DMS153 treated with DMSO at 0.1 percent for 48 hours (cell line): ENCODE measurements around the gene MARCKS.

Experiments used
- DNase-seq: peaks from one replicate; lab custom pipeline; 2025; ENCODE audit not compliant: unreplicated experiment; lab: John Stamatoyannopoulos, UW

The MARCKS gene

DNA sequence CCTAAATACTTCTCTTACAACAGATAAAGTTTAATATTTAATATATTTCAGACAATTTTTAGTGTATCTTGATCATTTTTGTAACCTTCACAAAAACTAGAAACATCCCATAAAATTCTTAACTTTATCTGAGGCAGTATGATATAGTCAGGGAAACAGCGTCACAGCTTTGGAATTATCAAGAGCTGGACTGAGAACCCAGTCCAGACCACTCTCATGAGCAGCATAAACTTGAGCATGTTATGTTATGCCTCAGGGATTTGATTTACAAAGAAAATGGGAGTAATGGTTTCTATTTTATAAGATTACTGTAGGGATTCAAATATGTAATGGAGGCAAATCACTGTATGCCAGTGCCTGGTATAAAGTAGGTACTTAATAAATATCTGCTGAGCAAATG lies 8.3 kb upstream of the MARCKS start:
- DNase-seq: no peak

DNA sequence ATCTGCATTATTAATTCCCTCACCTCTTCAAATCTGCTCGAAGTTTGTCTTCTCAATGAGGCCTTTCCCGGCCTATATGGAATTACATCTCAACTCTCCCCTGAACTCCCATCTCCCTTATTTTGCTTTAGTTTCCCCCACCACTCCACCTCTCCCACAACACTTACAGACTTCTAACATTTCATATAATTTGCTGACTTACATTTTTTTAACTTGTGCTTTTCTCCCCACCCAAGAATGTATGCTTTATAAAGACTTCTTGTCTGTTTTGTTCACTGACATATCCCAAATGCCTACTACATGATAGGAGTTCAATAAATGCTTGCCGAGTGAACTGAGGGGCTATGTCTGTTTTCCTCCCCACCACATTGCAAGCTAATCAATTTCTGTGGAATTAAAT lies 3.9 kb upstream of the MARCKS start:
- no peak for DNase-seq

DNA sequence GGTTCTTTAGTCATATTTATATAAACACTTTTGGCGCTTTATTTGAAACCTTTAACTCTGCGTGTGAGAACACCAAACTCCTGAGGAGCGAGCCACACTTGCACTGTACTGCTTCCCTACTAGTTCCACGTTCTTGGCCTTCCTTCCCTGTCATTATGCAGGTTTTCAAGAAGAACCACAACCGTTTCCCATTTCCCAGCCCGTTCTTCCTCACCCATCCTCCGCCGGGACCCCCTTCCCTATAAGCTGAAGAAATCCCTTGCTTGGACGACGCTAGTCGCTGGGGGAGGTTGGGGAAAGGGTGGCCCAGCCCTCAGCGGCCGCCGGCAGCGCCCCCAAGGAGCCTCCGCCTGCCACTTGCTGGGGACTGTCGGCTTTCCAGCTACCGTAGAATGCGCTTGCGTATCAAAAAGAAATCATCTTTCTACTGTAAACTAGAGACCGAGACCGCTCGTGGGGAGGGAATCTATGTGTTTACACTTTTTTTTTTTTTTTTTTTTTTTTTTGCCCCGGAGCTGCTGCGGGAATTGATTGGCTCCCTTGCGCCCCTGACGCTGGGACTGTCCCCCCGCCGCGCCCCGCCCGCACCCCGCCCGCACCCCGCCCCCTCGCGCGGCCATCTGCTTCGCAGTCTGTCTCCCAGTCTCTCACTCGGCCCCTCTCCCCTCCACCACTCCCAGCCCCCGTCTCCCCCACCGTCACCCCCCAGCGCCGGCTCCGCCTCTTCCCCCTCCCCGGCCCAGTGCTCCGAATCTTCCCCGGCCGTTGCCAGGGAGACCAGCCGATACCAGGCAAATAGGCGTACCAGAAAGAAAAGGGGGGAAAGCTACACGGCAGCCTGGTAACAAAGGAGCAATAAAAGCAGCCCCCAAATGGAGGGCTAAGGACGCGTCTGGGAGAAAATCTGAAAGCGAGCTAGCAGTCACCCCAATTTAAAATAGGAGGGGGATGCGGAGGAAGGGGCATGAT lies 2.3 kb upstream of the MARCKS start:
- DNase-seq: peak; percentile 93

DNA sequence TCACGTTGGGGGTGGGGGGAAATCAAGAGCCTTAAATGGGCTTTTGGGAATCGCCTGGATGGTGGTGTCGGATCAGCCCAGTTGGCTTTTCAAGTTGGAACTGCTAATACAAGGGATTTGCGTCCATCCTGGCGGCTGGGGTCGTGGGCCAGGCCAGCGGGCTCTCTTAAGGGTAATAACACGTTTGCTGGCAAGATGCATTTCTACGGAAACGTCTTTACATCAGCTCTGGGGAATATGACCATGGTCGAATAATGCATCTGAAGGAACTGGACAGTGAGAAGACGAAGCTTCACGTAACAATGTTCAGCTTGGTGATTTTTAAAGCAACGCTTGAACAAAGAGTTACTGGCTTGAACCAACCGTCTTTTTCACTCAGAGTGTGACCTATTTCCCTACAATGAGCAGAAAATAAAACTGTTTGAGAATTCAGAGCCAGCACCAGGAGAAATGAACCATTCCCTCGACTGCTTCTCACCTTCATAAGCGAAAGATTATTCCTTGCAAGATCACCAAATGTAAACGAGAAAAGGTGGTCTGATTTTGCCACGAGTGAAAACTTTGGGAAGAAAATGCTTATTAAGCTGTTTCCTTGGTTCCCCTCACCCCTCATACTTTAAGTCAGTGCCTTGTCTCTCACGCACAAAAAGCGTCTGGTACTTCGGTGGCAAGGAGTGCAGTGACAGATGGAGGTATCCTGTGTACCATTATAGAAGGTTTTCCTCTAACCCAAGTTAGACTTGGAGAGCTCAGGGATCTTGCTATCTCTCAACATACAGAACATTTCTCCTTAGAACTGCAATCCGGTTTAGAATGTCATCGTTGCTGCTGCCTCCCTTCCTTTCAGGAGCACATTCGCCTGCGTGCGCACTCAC lies 1.4 kb upstream of the MARCKS start:
- DNase-seq: peak; percentile 72

DNA sequence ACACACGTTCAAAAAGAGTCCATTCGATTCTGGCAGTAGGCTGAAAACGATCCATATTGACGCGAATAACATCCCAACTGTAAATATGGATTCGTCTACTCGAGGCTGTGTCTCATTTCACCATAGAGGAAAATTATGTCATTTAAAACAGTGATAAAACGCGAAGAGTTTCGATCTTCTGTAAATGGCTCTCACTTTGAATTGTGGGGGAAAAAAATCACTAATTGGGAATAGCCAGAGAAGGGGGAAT lies 845 bp upstream of the MARCKS start:
- no peak for DNase-seq

DNA sequence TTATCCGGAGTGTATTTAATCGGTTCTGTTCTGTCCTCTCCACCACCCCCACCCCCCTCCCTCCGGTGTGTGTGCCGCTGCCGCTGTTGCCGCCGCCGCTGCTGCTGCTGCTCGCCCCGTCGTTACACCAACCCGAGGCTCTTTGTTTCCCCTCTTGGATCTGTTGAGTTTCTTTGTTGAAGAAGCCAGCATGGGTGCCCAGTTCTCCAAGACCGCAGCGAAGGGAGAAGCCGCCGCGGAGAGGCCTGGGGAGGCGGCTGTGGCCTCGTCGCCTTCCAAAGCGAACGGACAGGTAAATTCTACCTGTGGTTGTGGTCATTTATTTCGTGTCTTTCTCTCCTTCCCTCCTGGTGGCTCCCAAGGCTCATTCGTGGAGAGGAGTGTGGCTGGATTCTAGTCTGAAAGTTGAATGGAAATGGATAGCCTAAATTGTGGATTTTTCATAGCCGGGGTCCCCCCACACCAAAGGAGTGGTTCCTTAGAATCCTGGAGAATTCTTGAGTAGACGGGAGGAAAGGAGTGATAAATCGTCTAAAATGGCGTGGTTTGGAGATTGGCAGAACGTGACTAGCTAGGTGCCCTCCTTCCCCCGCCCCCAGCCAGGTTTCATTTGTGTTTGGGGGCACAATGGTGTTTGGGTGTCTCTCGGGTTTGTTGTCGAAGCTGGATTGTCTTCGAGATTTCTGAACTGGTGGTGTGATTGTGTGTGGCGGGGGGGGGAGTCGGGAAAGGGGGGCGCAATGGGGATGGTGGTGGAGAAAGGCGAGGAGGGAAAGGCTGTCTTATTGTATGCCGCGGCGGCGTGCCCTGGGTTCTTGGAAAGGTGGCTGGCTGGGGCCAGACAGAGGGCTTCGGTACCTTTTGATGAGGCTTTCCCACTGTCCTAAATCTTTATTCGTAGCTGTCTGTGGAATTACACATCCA lies 673 bp downstream of the MARCKS start:
- no peak for DNase-seq

DNA sequence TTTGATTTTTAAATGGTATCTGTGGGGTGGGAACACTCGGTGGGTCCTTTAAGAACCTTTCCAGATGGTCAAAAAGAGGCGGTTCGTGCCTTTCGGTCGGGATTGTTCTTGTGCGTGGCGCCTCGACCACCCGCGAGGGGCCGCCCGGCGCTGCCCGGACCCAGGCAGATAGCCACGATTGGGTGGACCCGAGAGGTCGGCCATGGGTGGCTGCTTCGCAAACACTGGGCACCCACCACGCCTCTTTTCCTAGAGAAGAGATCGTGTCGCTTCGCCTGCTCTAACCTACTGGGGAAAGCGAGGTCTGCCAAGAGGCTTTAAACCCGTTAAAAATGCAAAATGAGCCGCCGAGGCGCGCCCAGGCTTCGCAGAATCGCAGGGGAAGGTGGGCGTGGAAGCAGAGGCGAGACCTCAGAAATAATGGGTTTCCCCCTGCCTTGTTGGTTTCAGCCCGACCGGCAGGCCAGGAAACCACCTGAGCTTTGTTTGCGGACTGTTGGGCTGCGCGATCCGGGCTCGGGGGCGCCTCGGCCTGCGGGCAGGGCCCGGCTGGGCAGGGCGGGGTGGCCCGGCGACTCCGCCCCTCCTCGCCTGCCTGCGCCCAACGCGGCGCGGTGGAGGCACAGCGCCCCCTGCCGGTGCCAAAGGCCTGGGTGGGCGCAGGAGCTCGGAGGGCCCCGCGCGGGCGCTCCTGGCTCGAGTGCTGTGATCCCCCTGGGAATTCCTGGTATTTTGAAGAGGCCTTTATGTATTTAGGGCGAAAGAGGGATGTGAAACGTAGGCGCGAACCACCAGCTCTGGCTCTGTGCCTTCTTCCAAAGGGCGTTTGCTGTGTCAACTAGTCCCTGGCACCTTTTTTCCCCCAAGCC lies 1.6 kb downstream of the MARCKS start:
- DNase-seq: peak; percentile 94

DNA sequence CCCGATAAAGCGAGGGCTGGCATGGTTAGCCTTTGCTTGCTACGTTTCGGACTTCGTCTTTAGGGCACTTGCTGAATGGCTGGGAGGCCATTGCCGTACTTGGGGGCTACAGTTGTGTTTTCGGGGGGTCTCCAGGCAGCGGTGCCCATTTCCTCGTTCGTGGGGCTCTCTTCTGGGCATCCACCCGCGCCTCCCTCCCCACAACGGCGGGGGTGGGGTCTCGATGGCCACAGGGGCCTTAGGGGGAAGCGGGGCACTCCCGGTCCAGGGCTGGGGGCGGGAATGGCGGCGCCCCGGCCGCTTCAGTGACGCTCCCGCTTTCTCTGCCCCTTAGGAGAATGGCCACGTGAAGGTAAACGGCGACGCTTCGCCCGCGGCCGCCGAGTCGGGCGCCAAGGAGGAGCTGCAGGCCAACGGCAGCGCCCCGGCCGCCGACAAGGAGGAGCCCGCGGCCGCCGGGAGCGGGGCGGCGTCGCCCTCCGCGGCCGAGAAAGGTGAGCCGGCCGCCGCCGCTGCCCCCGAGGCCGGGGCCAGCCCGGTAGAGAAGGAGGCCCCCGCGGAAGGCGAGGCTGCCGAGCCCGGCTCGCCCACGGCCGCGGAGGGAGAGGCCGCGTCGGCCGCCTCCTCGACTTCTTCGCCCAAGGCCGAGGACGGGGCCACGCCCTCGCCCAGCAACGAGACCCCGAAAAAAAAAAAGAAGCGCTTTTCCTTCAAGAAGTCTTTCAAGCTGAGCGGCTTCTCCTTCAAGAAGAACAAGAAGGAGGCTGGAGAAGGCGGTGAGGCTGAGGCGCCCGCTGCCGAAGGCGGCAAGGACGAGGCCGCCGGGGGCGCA lies 2.4 kb downstream of the MARCKS start:
- no peak for DNase-seq

DNA sequence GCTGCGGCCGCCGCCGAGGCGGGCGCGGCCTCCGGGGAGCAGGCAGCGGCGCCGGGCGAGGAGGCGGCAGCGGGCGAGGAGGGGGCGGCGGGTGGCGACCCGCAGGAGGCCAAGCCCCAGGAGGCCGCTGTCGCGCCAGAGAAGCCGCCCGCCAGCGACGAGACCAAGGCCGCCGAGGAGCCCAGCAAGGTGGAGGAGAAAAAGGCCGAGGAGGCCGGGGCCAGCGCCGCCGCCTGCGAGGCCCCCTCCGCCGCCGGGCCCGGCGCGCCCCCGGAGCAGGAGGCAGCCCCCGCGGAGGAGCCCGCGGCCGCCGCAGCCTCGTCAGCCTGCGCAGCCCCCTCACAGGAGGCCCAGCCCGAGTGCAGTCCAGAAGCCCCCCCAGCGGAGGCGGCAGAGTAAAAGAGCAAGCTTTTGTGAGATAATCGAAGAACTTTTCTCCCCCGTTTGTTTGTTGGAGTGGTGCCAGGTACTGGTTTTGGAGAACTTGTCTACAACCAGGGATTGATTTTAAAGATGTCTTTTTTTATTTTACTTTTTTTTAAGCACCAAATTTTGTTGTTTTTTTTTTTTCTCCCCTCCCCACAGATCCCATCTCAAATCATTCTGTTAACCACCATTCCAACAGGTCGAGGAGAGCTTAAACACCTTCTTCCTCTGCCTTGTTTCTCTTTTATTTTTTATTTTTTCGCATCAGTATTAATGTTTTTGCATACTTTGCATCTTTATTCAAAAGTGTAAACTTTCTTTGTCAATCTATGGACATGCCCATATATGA lies 3.2 kb downstream of the MARCKS start:
- DNase-seq: no peak

DNA sequence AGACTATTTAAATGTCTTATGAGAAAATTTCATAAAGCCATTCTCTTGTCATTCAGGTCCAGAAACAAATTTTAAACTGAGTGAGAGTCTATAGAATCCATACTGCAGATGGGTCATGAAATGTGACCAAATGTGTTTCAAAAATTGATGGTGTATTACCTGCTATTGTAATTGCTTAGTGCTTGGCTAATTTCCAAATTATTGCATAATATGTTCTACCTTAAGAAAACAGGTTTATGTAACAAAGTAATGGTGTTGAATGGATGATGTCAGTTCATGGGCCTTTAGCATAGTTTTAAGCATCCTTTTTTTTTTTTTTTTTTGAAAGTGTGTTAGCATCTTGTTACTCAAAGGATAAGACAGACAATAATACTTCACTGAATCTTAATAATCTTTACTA lies 5.0 kb downstream of the MARCKS start:
- no peak for DNase-seq

- DNase-seq: no peak
Observed at GRCh38 chr6:113870917-113871316, 13.8 kb downstream of the MARCKS start.

- DNase-seq: no peak
Observed at GRCh38 chr6:113871975-113872374, 14.8 kb downstream of the MARCKS start.

GRCh38 chr6:113873043-113873667 lies 16.0 kb downstream of the MARCKS start:
- DNase-seq: no peak

GRCh38 chr6:113875470-113875869 lies 18.3 kb downstream of the MARCKS start:
- DNase-seq: no peak

DNA sequence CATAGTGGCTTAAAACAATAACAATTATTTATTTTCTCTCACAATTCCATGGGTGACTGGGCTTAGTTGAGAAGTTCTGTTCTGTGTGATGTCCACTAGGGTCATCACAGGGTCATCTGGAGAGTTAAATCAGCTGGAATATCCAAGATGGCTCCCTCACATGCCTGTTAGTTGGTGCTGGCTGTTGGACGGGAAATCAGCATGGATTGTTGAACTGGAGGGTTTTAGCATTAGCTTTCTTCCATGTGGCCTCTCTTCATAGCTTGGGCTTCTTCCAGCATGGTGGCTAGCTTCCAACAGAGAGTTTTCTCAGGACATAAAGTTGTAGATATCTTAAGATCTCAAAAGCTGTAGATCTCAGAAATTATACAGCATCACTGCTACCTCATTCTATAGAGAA lies 19.6 kb downstream of the MARCKS start:
- no peak for DNase-seq

GRCh38 chr6:113879186-113880096 lies 22.3 kb downstream of the MARCKS start:
- DNase-seq: peak; percentile 90

- no peak for DNase-seq
Observed at GRCh38 chr6:113881478-113881980, 24.4 kb downstream of the MARCKS start.
